H9 (cell line): ENCODE results near the gene PLXNC1. TPM values are rescaled to one million over a fixed set of nuclear protein-coding genes. Genes with fewer than 3 reads are reported as not detected.

Experiments used
- DNase-seq: peaks from one replicate; pipeline ENCODE4 v3.0.0-alpha.2; 2017
- H2AFZ ChIP-seq: one replicate; pipeline ENCODE4 v1.6.1; 2013; ENCODE audit warnings: mild to moderate bottlenecking, low read length, control low read depth, moderate library complexity
- H2AK5ac ChIP-seq: 2 replicates; pipeline ENCODE4 v1.6.1; 2013; ENCODE audit warnings: low read length, control low read depth, mixed read lengths; ENCODE audit not compliant: insufficient read length
- H2BK120ac ChIP-seq: one replicate; pipeline ENCODE4 v1.6.1; 2013; ENCODE audit warnings: low read depth, mild to moderate bottlenecking, low read length, control low read depth, inconsistent platforms; ENCODE audit not compliant: poor library complexity, severe bottlenecking
- H2BK12ac ChIP-seq: 2 replicates; pipeline ENCODE4 v1.6.1; 2013; ENCODE audit warnings: low read length, control low read depth, mixed read lengths, low read depth; ENCODE audit not compliant: insufficient read length
- H2BK15ac ChIP-seq: 2 replicates; pipeline ENCODE4 v1.6.1; 2013; ENCODE audit warnings: low read depth, low read length, control low read depth
- H2BK20ac ChIP-seq: one replicate; pipeline ENCODE4 v1.6.1; 2013; ENCODE audit warnings: low read depth, mild to moderate bottlenecking, low read length, control low read depth, inconsistent platforms; ENCODE audit not compliant: poor library complexity, severe bottlenecking
- H2BK5ac ChIP-seq: 2 replicates; pipeline ENCODE4 v1.6.1; 2013; ENCODE audit warnings: low read length, control low read depth, mixed read lengths; ENCODE audit not compliant: insufficient read length
- H3K14ac ChIP-seq: 2 replicates; pipeline ENCODE4 v1.6.1; 2013; ENCODE audit warnings: low read length, control low read depth; ENCODE audit not compliant: insufficient read depth
- H3K18ac ChIP-seq: 2 replicates; pipeline ENCODE4 v1.6.1; 2013; ENCODE audit warnings: low read depth, mild to moderate bottlenecking, mixed read lengths, low read length, control low read depth; ENCODE audit not compliant: insufficient read length
- H3K23ac ChIP-seq: 2 replicates; pipeline ENCODE4 v1.6.1; 2013; ENCODE audit warnings: low read length, control low read depth, mixed read lengths, low read depth; ENCODE audit not compliant: insufficient read length
- H3K23me2 ChIP-seq: 2 replicates; pipeline ENCODE4 v1.6.1; 2013; ENCODE audit warnings: low read depth, mild to moderate bottlenecking, mixed read lengths, low read length, control low read depth; ENCODE audit not compliant: insufficient read length, poor library complexity, severe bottlenecking
- H3K27ac ChIP-seq: 2 replicates; pipeline ENCODE4 v1.5.1; 2013; ENCODE audit warnings: low read length, control low read depth, mixed read lengths, low read depth; ENCODE audit not compliant: insufficient read length
- H3K27me3 ChIP-seq: 2 replicates; pipeline ENCODE4 v1.6.1; 2013; ENCODE audit warnings: low read length, control low read depth, inconsistent platforms; ENCODE audit not compliant: insufficient read depth
- H3K4ac ChIP-seq: 2 replicates; pipeline ENCODE4 v1.6.1; 2013; ENCODE audit warnings: low read depth, mild to moderate bottlenecking, control low read depth, inconsistent platforms, low read length, moderate library complexity
- H3K4me1 ChIP-seq: 2 replicates; pipeline ENCODE4 v1.6.1; 2013; ENCODE audit warnings: low read length, control low read depth, inconsistent platforms; ENCODE audit not compliant: insufficient read depth
- H3K4me2 ChIP-seq: 2 replicates; pipeline ENCODE4 v1.6.1; 2013; ENCODE audit warnings: low read length, control low read depth, mixed read lengths; ENCODE audit not compliant: insufficient read length, insufficient read depth
- H3K56ac ChIP-seq: 2 replicates; pipeline ENCODE4 v1.6.1; 2013; ENCODE audit warnings: low read depth, mild to moderate bottlenecking, mixed read lengths, low read length, control low read depth; ENCODE audit not compliant: insufficient read length
- H3K79me1 ChIP-seq: 2 replicates; pipeline ENCODE4 v1.6.1; 2013; ENCODE audit warnings: low read depth, mild to moderate bottlenecking, moderate library complexity, low read length, control low read depth, inconsistent platforms; ENCODE audit not compliant: insufficient read depth, poor library complexity, severe bottlenecking
- H3K79me2 ChIP-seq: 2 replicates; pipeline ENCODE4 v1.6.1; 2013; ENCODE audit warnings: low read length, control low read depth, inconsistent platforms; ENCODE audit not compliant: insufficient read depth
- H3K9ac ChIP-seq: 2 replicates; pipeline ENCODE4 v1.6.1; 2013; ENCODE audit warnings: low read length, control low read depth, mixed read lengths; ENCODE audit not compliant: insufficient read length; ENCODE audit errors: extremely low read depth
- H3K9me3 ChIP-seq: one replicate; pipeline ENCODE4 v1.6.1; 2013; ENCODE audit warnings: low read depth, low read length, inconsistent platforms; ENCODE audit not compliant: control insufficient read depth
- H3T11ph ChIP-seq: one replicate; pipeline ENCODE4 v1.6.1; 2013; ENCODE audit warnings: mild to moderate bottlenecking, low read length, control low read depth, inconsistent platforms
- H4K20me1 ChIP-seq: one replicate; pipeline ENCODE4 v1.6.1; 2013; ENCODE audit not compliant: control insufficient read depth, insufficient read length, insufficient read depth
- H4K5ac ChIP-seq: 2 replicates; pipeline ENCODE4 v1.6.1; 2013; ENCODE audit warnings: low read depth, mild to moderate bottlenecking, mixed read lengths, low read length, control low read depth; ENCODE audit not compliant: insufficient read length
- H4K8ac ChIP-seq: replicated peaks from 2 replicates; pipeline ENCODE4 v1.6.1; 2013; ENCODE audit warnings: low read length, control low read depth, mixed read lengths, low read depth; ENCODE audit not compliant: insufficient read length
- H4K91ac ChIP-seq: 2 replicates; pipeline ENCODE4 v1.6.1; 2013; ENCODE audit warnings: low read depth, mild to moderate bottlenecking, moderate library complexity, mixed read lengths, low read length, control low read depth; ENCODE audit not compliant: insufficient read length
- H3K27ac Mint-ChIP-seq, 3 experiments: 2 replicates in 2 of 3; 3 replicates in 1 of 3; pipeline ENCODE4 v1.8.0; 2020 to 2021; ENCODE audit warnings: mixed read lengths in 3 of 3, mild to moderate bottlenecking in 1 of 3, moderate library complexity in 1 of 3
- H3K27me3 Mint-ChIP-seq: 2 replicates; pipeline ENCODE4 v1.8.0; 2021; ENCODE audit warnings: low read depth, mild to moderate bottlenecking, moderate library complexity, mixed read lengths
- H3K36me3 Mint-ChIP-seq, 3 experiments: 2 replicates in 2 of 3; 3 replicates in 1 of 3; pipeline ENCODE4 v1.8.0; 2020 to 2021; ENCODE audit warnings: low read depth in 3 of 3, mixed read lengths in 3 of 3; ENCODE audit not compliant: insufficient read depth in 1 of 3
- H3K4me1 Mint-ChIP-seq, 2 experiments: 2 replicates each; pipeline ENCODE4 v1.8.0; 2020; ENCODE audit warnings: mixed read lengths in 2 of 2
- H3K4me3 Mint-ChIP-seq, 2 experiments: 2 replicates in 1 of 2; 3 replicates in 1 of 2; pipeline ENCODE4 v1.8.0; 2020 to 2021; ENCODE audit warnings: mild to moderate bottlenecking in 2 of 2, mixed read lengths in 2 of 2, moderate library complexity in 1 of 2
- H3K9me3 Mint-ChIP-seq, 2 experiments: 2 replicates in 1 of 2; 3 replicates in 1 of 2; pipeline ENCODE4 v1.8.0; 2020; ENCODE audit warnings: mild to moderate bottlenecking in 2 of 2, mixed read lengths in 2 of 2, moderate library complexity in 1 of 2
- CTCF ChIP-seq: fragments of 200-600 bp; sonication (generic); conservative IDR thresholded peaks from 3 replicates; pipeline ENCODE4 v1.8.0; 2021; ENCODE audit warnings: antibody characterized with exemption, mild to moderate bottlenecking
- WGBS: extraction: QIAGEN DNeasy Blood & Tissue Kit; methylation state at CpG from one replicate; pipeline ENCODE4 v1.1.7; 2013; ENCODE audit warnings: missing lambda C conversion rate, low lambda C conversion rate, mixed read lengths; ENCODE audit not compliant: insufficient read length; ENCODE audit errors: extremely low coverage; 5-methylcytosine and 5-hydroxymethylcytosine counted together
- total RNA-seq: library from RNA; stranded (reverse); gene quantifications from 2 replicates; pipeline ENCODE4 v1.2.1, GENCODE V29; 2021

Gene PLXNC1
- total RNA-seq, 1 experiment from 2014 or later, result 1.2 TPM

DNA sequence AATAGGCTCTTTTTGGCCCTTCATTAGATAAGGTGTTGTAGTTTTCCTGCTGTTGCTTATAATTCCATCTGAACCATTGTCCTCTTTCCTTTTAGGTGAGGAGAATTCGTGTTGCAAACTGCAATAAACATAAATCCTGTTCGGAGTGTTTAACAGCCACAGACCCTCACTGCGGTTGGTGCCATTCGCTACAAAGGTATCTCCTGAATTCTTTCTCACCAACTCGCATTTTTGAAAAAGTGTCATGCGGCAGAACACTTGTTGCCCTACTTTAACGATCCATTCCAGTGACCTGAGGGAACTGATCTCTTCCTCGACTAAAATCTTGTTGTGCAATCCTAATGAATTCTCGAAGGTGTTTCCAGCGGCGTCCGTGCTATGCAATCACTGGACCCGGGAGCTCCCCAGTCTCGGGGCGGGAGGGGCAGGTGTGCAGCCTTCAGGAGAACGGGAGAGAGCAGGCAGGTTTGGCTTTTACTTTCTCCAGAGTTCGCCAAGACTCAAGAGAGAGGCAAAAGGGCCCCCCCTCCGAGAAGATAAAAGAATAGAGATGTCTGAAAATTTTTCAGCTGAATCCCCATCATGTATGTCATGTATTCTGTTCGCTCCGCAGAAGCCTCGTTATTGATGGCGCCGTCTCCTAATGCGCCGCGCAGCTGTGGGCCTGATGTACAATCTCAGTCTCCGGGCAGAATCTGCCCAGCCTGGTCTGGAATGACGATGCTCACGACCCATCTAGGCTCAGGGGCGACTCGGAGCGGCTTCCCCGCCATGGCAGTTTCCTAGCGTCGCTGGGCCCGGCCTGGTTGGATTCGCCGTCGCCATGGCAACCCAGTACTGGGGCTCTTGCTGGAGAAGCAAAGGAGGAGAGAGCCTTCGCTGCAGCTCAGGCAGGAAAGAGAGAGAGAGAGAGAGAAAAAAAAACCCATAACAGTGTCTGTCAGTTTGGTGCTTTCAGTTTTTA lies 38.2 kb downstream of the PLXNC1 start:
- Mint-ChIP-seq H3K27ac (no peak overlapping the region), H3K4me3 (no peak overlapping the region), H3K27me3 (peaks cover 8% of the 10 kb centered on the region), H3K9me3 (no peaks in the 10 kb centered on the region), H3K4me1 (peaks cover 5% of the 10 kb centered on the region in 2 experiments), H3K36me3 (no peaks in the 10 kb centered on the region; a peak in 2 of 7 replicates)
- no peak overlapping the region for H3K56ac ChIP-seq
- TF ChIP-seq CTCF, result no peak
- no peak overlapping the region for H2BK20ac ChIP-seq
- H4K91ac ChIP-seq, result no peak overlapping the region
- H2AFZ ChIP-seq, result no peak overlapping the region
- H4K8ac ChIP-seq, result no peak overlapping the region
- no peak overlapping the region for H2BK5ac ChIP-seq
- H3K23me2 ChIP-seq, result no peaks in the 10 kb centered on the region
- peak; percentile 93 for DNase-seq
- no peaks in the 10 kb centered on the region for H4K20me1 ChIP-seq
- no peak overlapping the region for H2BK120ac ChIP-seq
- peak overlapping the region; percentile 48 for H3K4me2 ChIP-seq
- H4K5ac ChIP-seq, result no peak overlapping the region
- peaks cover 8% of the 10 kb centered on the region; the same call in 1 of the 2 replicates for H3K4me1 ChIP-seq
- H3K23ac ChIP-seq, result no peak overlapping the region
- H3K9me3 ChIP-seq, result no peaks in the 10 kb centered on the region
- no peak overlapping the region for H3K18ac ChIP-seq
- no peak overlapping the region for H3K4ac ChIP-seq
- no peak overlapping the region for H3K27ac ChIP-seq
- no peaks in the 10 kb centered on the region for H3K79me1 ChIP-seq
- no peak overlapping the region for H3T11ph ChIP-seq
- no peak overlapping the region for H2AK5ac ChIP-seq
- no peak overlapping the region for H2BK12ac ChIP-seq
- H3K9ac ChIP-seq, result no peak overlapping the region
- H3K79me2 ChIP-seq, result no peaks in the 10 kb centered on the region
- no peak overlapping the region for H3K14ac ChIP-seq
- H3K27me3 ChIP-seq, result no peaks in the 10 kb centered on the region; the same call in 1 of the 2 replicates
- H2BK15ac ChIP-seq, result no peak overlapping the region
- no CpG with 5 or more reads among the region's 40 CpGs for WGBS
